ENCODE measurements around the gene ANP32E.
A peak's percentile ranks its signal among the peaks of the same experiment; 100 is the strongest.
"Not testable (repeated sequence)": the region's sequence is repeated elsewhere in the genome, so short reads cannot be mapped to it uniquely, and the experiment has no call there.

ANP32E gene

GRCh38 chr1:150212070-150212469 lies 23.8 kb downstream of the ANP32E start:
- no peak overlapping the region for H3K4me3 ChIP-seq (replicated peaks in 1 of 2; ENCODE audit: low read depth in 2 of 2, low read length in 2 of 2)
- TF ChIP-seq CTCF (IDR thresholded peaks at IDR 0.05; ENCODE audit: low read depth, low read length), result no peak
- DNase-seq (ENCODE audit: low read depth in 2 of 2), result no peak

GRCh38 chr1:150210706-150211105 lies 25.2 kb downstream of the ANP32E start:
- no peak for TF ChIP-seq CTCF (IDR thresholded peaks at IDR 0.05; ENCODE audit: low read depth, low read length)
- no peak overlapping the region for H3K4me3 ChIP-seq (replicated peaks in 1 of 2; ENCODE audit: low read depth in 2 of 2, low read length in 2 of 2)
- no peak for DNase-seq (ENCODE audit: low read depth in 2 of 2)

- no peak overlapping the region for H3K4me3 ChIP-seq (replicated peaks in 1 of 2; ENCODE audit: low read depth in 2 of 2, low read length in 2 of 2)
- DNase-seq (ENCODE audit: low read depth in 2 of 2), result no peak
- TF ChIP-seq CTCF (IDR thresholded peaks at IDR 0.05; ENCODE audit: low read depth, low read length), result no peak
Measured at GRCh38 chr1:150210091-150210490, 25.8 kb downstream of the ANP32E start.

DNA sequence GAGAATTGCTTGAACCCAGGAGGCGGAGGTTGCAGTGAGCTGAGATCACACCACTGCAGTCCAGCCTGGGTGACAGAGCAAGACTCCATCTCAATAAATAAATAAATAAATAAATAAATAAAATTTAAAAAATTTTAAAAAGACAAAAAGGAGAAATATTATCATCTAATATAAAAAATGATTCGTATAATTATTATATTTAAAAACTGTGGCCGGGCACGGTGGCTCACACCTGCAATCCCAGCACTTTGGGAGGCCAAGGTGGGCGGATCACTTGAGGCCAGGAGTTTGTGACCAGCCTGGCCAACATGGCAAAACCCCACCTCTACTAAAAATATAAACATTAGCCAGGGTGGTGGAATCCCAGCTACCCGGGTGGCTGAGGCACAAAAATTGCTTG lies 27.5 kb downstream of the ANP32E start:
- H3K4me3 ChIP-seq (replicated peaks in 1 of 2; ENCODE audit: low read depth in 2 of 2, low read length in 2 of 2); DNase-seq (ENCODE audit: low read depth in 2 of 2): not testable (repeated sequence)

DNA sequence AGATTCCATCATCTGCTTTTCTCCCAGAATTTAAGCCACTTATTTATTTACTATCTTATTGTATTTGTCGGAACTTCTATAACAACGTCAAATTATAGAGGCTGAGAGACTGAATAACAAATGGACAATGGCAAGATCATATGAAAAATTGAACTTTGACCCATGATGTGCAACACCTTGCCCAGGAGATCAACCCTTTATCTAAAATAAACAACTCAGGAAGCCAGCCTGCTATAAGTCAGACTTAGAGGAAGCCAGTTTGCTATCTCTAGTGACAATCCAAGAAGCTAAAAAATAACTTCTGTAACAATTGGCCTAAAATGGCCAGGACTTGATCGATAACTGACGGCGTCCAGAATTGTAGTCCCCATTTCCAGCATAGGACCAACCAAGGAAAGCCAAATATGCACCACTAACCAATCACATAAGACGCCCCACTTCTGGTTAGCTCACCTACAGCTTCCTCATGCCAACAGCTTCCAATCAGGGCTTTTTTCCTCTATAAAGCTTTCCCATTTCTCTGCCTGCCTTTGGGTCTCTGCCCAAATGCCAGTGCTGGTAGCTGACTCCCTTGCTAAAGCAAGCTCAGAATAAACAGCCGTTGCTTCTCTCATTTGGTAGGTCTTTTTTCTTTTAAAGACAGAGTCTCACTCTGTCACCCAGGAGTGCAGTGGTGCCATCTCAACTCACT lies 28.5 kb downstream of the ANP32E start:
- no peak for TF ChIP-seq CTCF (IDR thresholded peaks at IDR 0.05; ENCODE audit: low read depth, low read length)
- DNase-seq (ENCODE audit: low read depth in 2 of 2), result no peak
- no peak overlapping the region for H3K4me3 ChIP-seq (replicated peaks in 1 of 2; ENCODE audit: low read depth in 2 of 2, low read length in 2 of 2)

GRCh38 chr1:150196417-150196816 lies 39.5 kb downstream of the ANP32E start:
- H3K4me3 ChIP-seq (replicated peaks in 1 of 2; ENCODE audit: low read depth in 2 of 2, low read length in 2 of 2), result no peak overlapping the region
- no peak for TF ChIP-seq CTCF (IDR thresholded peaks at IDR 0.05; ENCODE audit: low read depth, low read length)
- no peak for DNase-seq (ENCODE audit: low read depth in 2 of 2)

DNA sequence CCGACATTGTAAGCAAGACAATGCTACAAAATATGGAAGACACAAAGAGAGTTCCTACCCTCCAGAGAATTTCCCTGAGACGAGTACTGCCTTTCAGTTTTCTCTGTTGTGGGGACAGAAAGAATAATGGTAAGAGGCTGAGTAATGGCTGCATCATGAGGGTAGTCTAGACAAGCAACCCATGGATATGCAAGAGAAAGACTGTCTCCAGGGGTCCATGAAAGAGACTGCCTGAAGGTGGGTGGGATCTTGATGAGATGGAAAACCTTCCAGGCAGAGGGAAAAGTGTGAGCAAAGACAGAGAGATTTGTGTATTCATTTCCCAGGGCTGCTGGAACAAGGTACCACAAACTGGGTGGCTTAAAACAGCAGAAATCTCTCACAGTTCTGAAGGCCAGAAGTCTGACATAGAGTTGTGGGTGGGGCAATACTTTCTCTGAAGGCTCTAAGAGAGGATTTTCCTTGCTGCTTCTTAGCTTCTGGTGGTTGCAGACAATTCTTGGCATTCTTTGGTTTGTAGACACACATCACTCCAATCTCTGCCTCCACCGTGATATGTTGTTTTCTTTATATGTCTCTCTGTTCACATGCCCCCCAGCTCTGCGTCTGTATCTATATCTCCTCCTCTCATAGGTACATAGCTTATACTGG lies 41.4 kb downstream of the ANP32E start:
- peak; percentile 41 to 60 for DNase-seq (ENCODE audit: low read depth in 2 of 2)
- no peak for TF ChIP-seq CTCF (IDR thresholded peaks at IDR 0.05; ENCODE audit: low read depth, low read length)
- H3K4me3 ChIP-seq (replicated peaks in 1 of 2; ENCODE audit: low read depth in 2 of 2, low read length in 2 of 2), result no peak overlapping the region
